ENCODE data around the gene TOP3B. TPM values are rescaled to one million over a fixed set of nuclear protein-coding genes. Genes with fewer than 3 reads are reported as not detected.
A peak's percentile ranks its signal among the peaks of the same experiment; 100 is the strongest.

TOP3B gene
- 26.4 TPM for total RNA-seq

DNA sequence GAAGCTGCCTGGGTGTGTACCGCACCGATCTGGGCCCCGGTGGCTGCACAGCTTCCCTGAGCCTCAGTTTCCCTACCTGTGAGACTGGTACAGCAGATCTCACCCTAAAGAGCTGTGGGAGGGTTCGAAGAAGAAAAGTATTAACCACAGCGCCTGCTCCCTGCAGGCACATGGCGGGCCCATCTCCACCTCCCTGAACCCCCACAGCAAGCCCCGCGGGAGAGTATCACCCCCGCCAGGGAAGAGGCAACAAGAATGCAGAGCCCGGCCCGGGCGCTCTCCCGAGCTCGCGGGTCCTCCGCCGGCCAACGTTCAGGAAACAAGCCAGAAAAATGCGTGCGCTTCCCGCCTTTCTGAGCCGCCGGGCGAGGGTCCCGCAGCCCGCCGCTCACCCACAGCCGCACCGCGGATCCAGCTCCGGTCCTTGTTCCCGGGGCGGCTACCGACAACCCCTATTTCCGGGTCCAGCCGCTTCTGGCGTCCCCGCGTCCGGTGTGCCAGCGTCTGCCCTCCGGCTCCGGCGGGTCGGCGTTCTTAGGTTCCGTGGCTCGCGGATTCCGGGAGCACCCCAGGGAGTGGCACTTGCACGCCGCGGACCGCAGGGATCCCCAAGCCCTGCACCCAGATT, at the start of gene TOP3B:
TSS of gene TOP3B (minus strand) at position 450 of the 628 bp plus-strand sequence. CDS start 7,078 bp downstream, outside the sequence.
- Histone ChIP-seq H3K27me3 (no peaks in the 10 kb centered on the region), H3K4me3 (peak within 1 kb of the TSS; percentile 73 to 100), H3K27ac (peak within 1 kb of the TSS; percentile 69 to 83), H3K9me3 (no peaks in the 10 kb centered on the region), H3K4me1 (peaks cover 0 to 14% of the 10 kb centered on the region in 2 donors), H3K36me3 (no peaks in the 10 kb centered on the region)
- peak in 1 of 2 donors; percentile 88 for DNase-seq (ENCODE audit: low spot score in 2 of 2)
- intact Hi-C loops (cut with DNase I) = no loop called here
- TF ChIP-seq CTCF (IDR thresholded peaks at IDR 0.05) = no peak

GRCh38 chr22:22031183-22031945, 48.8 kb upstream of the TOP3B start:
- intact Hi-C loops (cut with DNase I) = no loop called here
- no peaks in the 10 kb centered on the region for H3K36me3 ChIP-seq
- no peak overlapping the region for H3K4me3 ChIP-seq
- no peaks in the 10 kb centered on the region for H3K27me3 ChIP-seq
- H3K9me3 ChIP-seq = no peaks in the 10 kb centered on the region
- no peak for DNase-seq (ENCODE audit: low spot score in 2 of 2)
- H3K27ac ChIP-seq = peak overlapping the region; percentile 48 to 56
- H3K4me1 ChIP-seq = peaks cover 0 to 10% of the 10 kb centered on the region in 2 donors
- no peak for TF ChIP-seq CTCF (IDR thresholded peaks at IDR 0.05)

DNA sequence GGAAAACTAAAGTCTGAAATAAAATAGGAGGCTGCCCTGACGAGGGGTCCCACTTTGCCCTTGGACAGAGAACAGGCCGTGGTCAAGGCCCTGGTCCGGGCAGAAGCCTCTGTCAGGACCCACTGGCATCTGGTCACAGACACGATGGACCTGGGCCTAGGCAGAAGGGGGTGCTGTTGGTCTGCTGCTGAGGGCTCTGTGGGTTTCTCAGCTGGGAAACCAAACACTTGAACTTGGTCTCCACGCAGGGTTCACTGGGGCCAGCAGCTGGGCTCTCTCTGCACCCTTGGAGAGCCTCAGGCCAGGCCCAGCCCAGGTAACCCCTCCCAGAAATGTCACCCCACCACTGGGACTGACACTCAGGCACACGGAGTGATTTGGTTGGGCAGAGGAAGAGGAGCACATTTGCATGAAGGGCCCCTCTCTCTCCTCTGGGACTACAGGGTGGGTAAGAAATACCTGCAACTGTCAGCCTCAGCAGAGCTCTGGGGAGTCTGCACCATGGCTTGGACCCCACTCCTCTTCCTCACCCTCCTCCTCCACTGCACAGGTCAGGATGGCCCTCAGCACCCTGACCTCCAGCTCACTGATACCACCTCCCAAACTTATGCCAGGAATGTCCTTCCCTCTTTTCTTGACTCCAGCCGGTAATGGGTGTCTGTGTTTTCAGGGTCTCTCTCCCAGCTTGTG, 48.1 kb upstream of the TOP3B start:
- Histone ChIP-seq H3K9me3 (no peaks in the 10 kb centered on the region), H3K36me3 (no peaks in the 10 kb centered on the region), H3K27ac (peak overlapping the region; percentile 48 to 56), H3K4me3 (no peak overlapping the region), H3K27me3 (no peaks in the 10 kb centered on the region), H3K4me1 (peaks cover 0 to 10% of the 10 kb centered on the region in 2 donors)
- intact Hi-C loops (cut with DNase I) = no loop called here
- no peak for DNase-seq (ENCODE audit: low spot score in 2 of 2)
- peak in 1 of 3 experiments; percentile 17 for TF ChIP-seq CTCF (IDR thresholded peaks at IDR 0.05)

- H3K4me1 ChIP-seq = peaks cover 0 to 10% of the 10 kb centered on the region in 2 donors
- H3K9me3 ChIP-seq = no peaks in the 10 kb centered on the region
- H3K4me3 ChIP-seq = no peak overlapping the region
- intact Hi-C loops (cut with DNase I) = no loop called here
- H3K27ac ChIP-seq = no peak overlapping the region
- no peaks in the 10 kb centered on the region for H3K36me3 ChIP-seq
- no peak for DNase-seq (ENCODE audit: low spot score in 2 of 2)
- no peak for TF ChIP-seq CTCF (IDR thresholded peaks at IDR 0.05)
- no peaks in the 10 kb centered on the region for H3K27me3 ChIP-seq
Measured at GRCh38 chr22:22027955-22028354, 45.4 kb upstream of the TOP3B start.

DNA sequence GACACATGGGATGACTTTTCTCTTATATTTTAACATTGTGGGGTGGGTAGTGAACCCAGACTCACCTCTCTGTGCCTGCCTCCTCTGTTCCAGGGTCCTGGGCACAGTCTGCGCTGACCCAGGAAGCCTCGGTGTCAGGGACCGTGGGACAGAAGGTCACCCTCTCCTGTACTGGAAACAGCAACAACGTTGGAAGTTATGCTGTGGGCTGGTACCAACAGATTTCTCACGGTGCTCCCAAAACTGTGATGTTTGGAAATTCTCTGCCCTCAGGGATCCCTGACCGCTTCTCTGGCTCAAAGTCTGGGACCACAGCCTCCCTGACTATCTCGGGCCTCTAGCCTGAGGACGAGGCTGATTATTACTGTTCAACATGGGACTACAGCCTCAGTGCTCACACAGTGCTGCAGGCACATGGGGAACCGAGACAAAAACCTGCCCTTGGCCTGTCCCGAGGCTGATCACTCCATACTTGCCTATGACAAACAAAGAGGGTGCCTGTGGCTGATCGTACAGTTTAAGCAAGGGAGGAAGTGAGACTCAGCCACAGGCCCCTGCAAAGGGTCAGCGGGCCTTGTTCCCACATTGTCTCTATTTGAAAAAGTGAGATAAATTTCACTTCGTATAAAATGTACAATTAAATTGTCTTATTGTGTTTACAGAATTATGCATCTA, 43.7 kb upstream of the TOP3B start:
- DNase-seq (ENCODE audit: low spot score in 2 of 2) = no peak
- H3K4me3 ChIP-seq = no peak overlapping the region
- H3K4me1 ChIP-seq = peaks cover 0 to 10% of the 10 kb centered on the region in 2 donors
- no peaks in the 10 kb centered on the region for H3K36me3 ChIP-seq
- H3K27ac ChIP-seq = no peak overlapping the region
- intact Hi-C loops (cut with DNase I) = no loop called here
- H3K27me3 ChIP-seq = no peaks in the 10 kb centered on the region
- no peaks in the 10 kb centered on the region for H3K9me3 ChIP-seq
- no peak for TF ChIP-seq CTCF (IDR thresholded peaks at IDR 0.05)

Data from ascending aorta (tissue), 2 donors.